RKO (cell line): ENCODE measurements around the gene RPL36A.

Experiments
- DNase-seq: peaks from one replicate; pipeline ENCODE4 v3.0.0-alpha.2; 2016; ENCODE audit warnings: low spot score

The RPL36A gene

GRCh38 chrX:101442085-101442484 lies 51.3 kb downstream of the RPL36A start:
- DNase-seq, result no peak
